GM19397 (cell line): ENCODE measurements around the gene KCNK2.

ENCODE experiments used
- ATAC-seq: cut with Tn5 transposase; IDR thresholded peaks from one replicate; pipeline ENCODE4 v1.9.1; 2021; ENCODE audit warnings: mild to moderate bottlenecking, moderate library complexity; ENCODE audit not compliant: unreplicated experiment

KCNK2 gene, protein sequence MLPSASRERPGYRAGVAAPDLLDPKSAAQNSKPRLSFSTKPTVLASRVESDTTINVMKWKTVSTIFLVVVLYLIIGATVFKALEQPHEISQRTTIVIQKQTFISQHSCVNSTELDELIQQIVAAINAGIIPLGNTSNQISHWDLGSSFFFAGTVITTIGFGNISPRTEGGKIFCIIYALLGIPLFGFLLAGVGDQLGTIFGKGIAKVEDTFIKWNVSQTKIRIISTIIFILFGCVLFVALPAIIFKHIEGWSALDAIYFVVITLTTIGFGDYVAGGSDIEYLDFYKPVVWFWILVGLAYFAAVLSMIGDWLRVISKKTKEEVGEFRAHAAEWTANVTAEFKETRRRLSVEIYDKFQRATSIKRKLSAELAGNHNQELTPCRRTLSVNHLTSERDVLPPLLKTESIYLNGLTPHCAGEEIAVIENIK

DNA sequence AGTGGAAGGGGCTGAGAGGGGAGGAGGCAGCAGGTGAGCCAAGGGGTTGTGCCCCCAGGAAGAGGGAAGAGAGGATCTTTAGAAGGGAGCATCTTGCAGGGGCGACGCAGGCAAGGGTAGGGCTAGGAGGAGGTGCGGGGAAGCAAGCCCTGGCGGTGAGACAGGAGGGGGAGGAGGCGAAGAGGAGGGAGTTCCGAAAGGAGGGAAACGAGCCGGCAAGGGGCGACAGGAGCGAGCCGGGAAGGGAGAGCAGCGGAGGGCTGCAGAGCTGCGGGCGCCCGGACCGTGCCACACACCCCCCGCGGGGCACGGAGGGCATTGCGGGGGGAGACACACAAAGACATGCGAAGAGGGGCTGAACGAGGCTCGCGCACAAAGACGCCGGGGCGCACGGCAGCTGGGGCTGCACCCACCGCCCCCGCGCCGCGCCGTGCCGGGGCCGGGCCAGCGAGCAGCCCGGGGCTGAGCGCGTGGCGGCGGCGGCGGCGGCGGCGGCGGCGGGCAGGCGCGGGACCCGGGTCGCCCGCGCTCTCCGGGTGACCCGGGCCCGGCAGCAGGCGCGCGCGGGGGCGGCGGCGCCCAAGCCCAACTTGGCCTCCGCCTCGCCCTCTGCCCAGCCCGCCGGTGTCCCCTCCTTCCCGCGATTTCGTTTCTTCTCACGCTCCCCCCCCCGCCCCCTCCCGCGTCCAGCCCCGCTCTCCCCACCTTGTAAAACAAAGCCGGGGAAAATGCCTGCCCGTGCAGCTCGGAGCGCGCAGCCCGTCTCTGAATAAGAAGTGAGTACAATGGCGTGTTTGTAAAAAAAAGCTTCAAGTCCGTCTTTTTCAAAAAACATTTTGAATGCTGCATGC, at the start of gene KCNK2:
Gene KCNK2 (plus strand): TSS at position 206 of the 851 bp plus-strand sequence. CDS start 649 bp downstream, outside the sequence.
- ATAC-seq, result no peak

DNA sequence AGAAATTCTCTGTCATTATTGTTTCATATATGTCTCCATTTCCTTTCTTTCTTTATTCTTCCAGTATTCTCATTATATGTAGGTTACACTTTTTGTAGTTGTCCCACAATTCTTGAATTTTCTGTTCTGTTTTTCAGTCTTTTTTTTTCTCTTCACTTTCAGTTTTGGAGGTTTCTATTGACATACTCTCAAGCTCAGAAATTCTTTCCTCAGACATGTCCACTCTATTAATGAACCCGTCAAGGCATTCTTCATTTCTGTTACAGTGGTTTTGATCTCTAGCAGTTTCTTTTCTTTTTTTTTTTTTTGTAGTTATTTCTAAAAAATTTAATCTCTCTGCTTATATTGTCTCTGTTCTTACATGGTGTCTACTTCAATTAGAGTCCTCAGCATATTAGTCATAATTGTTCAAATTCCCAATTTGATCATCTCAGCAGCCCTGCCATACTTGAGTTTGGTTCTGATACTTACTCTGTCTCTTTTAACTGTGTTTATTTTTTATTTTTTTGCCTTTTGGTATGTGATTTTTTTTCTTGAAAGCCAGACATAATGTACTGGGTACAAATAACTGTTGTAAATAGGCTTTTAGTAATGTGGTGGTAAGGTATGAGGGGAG, 49.5 kb upstream of the KCNK2 start:
- ATAC-seq, result no peak

DNA sequence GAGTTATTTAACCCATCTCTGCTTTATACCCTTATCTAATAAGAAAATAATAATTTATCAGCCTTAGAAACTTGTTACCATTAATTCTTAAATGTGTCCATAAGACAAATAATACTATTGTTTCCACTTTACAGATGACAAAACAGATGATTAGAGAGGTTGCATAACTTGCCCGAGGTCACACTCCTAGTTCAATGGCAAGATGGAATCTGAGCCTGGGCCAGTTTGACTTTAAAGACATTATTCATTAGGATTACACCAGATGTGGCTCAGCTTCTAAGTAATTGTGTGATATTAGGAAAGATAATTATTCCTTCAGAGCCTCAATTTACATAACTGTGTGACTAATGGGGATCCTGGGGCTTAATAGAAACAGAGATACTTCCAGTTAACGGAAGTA, 42.3 kb upstream of the KCNK2 start:
- no peak for ATAC-seq

DNA sequence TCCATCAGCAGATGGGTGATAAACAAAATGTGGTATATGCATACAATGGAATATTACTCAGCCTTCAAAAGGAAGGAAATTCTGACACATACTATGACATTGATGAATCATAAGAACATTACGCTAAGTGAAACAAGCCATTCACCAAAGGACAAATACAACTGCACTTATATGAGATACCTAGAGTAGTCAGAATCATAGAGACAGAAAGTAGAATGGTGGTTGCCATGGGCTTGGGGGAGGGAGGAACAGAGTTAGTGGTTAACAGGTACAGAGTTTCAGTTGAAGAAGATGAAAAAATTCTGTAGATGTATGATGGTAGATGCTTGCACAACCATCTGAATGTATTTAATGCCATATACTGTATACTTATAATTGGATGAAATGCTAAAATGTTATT, 39.1 kb upstream of the KCNK2 start:
- no peak for ATAC-seq

DNA sequence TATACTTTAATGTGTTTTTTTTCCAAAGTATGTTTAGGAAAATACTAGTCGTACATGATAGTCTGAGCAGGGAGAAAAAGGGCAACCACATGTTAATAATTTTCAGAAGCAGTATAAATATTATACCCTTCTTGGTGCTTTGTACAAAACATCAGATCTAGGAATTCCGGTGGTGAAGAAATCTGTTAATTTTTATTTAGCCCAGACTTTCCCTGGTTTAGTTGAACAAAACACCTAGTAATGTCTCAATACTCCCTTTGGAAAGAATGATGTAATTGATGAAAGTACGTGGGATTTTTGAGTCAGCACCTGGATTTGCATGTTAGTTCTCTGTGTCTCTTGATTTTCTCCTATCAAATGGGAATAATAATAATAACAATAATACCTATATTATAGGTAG, 38.4 kb upstream of the KCNK2 start:
- no peak for ATAC-seq

DNA sequence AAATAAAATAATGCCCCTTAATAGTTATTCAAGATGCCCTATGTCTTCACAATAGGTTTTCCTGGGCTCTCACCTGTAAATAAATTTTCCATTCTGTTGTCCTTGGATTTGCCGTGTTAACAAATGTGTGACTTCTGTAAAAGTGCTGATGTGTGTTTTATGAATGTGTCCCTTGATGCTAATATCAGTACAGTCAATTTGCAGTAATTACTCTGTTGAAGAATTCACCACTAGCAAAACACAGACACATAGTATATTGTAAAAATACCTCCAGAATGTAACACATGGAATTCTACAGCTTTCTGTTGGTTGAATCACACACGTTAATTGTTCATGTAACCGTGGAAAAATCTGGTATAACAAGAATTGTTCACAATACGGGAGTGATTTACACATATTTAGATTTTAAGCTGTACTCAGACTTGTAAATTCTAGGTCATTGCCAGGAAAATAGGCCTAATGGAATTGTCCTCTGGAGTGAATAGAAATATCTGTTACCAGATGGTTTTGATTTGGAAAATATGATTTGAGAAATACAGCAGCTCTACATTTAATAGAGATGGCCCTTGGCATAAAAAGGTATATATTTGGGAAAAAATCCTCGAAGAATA, 36.7 kb upstream of the KCNK2 start:
- no peak for ATAC-seq

DNA sequence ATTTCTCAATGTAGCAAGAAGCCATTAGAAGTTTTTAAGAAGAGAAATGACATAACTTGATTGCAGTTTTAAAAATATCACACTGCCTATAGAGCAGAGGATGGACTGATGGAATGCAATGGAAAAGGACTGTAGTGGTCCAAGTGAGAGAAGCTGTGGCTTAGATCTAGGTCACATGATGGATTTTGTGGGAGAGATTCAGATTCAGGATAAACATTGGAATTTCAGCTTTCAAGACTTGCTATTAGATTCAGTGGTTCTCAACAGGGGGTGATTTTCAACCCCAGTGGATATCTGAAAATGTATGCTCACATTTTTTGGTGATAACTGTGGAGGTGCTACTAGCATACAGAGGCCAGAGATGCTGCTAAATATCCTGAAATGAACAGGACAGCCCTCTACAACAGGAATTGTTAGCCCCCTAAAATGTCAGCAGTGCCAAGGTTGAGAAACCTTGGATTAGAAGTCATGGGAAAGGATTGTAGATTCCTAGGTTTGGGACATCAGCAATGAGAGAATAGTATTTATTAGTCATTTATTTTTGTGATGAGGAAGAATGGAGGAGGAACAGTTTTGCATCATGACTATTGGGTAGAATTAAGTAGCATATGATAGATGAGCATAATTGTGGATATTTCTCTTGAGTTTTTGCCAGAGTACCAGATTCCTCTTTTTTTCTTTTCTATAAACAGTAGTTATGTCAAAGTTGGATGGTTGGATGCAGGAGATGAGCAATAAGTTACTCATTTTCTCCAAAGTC, 30.1 kb upstream of the KCNK2 start:
- no peak for ATAC-seq

DNA sequence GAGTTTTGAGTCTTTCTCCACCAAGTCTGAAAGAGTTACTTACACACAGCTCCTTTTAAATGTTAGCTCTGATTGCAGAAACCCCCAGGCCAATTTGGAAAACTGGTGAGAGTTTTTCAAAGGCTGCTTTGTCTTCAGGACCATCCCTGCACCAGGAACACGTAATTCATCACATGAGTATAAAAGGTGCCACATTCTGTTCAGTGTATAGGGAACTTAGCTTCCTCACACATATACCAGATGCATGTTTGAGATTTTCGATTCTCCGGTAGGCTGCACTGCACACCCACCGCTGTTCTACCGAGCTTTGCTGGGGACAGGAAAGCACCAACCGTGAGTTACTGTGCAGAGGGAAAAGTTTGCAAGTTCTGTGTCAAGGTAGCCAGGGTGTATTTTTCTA, 28.3 kb upstream of the KCNK2 start:
- no peak for ATAC-seq

DNA sequence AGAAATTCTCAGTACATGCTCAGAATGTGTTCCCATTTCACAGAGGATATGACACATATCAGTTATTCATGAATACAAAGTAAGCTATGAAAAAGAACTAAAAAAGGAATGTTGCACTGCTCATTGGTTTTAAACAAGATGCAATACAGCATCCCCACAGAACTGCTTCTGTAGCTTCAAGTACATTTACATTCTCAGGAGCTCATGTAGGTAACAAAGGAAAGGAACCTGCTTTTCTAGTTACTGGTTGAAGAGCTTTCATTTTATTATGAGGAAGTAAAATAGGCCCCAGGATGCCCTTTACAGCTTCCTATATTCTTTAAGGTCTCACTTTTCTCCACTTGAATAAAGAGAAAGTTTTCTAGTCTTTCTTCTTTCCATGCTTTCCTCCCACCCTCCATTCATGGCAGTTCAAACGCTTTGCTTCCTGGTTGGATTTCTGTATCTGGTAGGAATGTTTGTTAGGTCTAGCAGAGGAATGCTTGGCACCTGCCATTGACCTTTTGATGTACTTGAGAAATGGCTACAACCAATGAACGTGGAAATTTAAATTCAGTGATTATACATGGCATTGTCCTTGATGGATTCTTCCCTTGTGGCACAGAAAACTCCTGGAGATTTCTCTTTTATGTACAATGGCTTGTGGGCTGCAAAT, 27.1 kb upstream of the KCNK2 start:
- ATAC-seq, result no peak

DNA sequence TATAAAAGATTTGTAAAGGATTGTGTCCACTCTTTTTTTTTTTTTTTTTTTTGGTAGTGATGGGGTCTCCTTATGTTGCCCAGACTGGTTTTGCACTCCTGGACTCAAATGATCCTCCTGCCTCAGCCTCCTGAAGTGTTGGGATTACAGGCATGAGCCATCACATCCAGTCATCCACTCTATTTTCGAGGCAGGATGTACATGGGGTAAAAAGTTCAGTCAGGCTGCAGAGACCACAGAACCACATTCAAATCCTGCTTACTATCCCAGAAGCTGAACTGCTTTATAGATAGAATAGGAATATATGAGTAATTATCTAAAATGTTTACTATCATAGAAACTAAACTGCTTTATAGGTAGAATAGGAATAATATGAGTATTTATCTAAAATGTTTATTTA, 26.0 kb upstream of the KCNK2 start:
- no peak for ATAC-seq

DNA sequence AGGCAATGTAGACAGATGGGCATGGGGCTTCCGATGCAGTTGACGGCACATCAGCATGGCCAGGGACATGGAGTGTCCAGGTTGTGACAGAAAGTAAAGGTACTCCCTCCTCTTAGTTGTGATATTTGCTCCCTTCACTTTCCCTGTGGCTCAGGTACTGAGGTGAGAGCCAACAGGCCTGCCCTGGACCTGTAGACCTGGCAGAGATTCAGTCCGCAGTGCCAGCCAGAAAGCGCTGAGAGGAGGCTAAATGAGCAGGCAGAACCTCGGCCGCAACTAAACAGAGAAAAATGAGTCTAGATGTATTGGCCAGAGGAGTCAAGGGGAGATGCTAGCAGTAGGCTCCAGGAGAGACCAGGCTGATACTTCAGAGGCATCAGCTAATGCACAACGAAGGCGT, 22.6 kb upstream of the KCNK2 start:
- no peak for ATAC-seq

DNA sequence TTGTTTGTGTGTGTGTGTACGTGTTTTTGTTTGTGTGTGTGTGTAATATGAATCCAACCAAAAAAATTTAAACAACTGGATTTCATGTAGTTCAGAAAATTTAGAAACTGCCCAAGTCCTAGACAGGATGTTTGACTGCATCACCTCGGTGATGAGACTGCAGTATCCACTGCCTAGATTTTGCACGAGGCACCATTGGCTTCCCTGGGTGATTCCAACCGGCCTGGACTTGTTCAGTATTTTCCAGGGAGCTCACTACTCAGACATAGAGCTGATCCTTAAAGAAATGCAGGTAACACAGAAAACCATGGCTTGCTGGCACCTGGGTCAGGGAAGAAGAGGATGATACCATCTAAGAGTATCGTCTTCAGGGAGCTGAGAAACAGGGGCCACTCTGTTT, 18.2 kb upstream of the KCNK2 start:
- ATAC-seq, result no peak

DNA sequence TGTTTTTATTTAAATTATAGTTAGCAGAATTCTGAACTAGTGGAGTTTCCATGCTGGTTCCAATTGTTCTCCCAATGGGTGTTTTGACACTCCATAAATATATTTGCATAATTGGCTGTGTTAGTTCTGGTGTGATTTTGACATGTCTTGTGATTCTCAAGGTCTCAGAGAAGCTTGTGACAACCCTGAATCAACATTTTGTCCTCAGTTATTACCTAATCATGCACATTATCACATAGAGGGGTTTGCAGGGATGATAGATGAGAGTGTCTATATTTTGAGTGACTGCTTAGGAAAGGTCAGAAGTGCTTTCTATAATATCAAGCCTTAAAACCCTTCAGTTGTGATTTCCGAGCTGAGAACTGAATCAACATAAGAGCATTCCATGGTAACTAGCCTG, 11.5 kb upstream of the KCNK2 start:
- ATAC-seq, result no peak

DNA sequence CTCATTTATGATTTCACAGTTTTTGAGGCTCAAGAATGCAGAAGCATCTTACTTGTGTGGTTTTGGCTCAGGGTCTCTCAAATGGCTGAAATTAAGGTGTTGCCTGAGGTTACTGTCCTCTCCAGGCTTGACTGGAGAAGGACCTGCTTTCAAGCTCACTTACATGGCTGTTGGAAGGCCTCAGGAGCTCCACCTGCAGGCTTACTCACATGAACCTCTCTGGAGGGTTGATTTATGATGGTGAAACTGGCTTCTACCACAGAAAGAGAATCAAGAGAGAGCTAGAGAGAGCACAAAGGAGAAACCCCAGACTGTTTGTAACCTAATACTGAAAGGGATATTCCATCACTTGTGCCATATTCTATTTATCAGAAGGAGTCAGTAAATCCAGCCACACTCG, 6.2 kb upstream of the KCNK2 start:
- ATAC-seq, result peak; percentile 60

DNA sequence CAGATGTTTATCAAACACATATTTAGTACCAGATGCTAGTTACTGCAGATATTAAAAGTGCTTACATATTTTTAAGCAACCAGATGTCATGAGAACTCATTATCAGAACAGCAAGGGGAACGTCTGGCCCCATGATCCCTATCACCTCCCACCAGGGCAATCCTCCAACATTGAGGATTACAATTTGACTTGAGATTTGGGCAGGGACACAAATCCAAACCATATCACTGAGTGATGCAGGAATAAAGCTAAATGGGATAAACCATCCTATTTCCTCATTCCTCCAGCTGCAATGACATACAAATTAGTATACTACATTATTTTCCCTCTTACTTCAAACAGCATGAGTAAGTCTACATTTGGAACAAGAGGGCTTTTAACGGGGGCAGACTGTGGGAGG, 3.1 kb upstream of the KCNK2 start:
- no peak for ATAC-seq

DNA sequence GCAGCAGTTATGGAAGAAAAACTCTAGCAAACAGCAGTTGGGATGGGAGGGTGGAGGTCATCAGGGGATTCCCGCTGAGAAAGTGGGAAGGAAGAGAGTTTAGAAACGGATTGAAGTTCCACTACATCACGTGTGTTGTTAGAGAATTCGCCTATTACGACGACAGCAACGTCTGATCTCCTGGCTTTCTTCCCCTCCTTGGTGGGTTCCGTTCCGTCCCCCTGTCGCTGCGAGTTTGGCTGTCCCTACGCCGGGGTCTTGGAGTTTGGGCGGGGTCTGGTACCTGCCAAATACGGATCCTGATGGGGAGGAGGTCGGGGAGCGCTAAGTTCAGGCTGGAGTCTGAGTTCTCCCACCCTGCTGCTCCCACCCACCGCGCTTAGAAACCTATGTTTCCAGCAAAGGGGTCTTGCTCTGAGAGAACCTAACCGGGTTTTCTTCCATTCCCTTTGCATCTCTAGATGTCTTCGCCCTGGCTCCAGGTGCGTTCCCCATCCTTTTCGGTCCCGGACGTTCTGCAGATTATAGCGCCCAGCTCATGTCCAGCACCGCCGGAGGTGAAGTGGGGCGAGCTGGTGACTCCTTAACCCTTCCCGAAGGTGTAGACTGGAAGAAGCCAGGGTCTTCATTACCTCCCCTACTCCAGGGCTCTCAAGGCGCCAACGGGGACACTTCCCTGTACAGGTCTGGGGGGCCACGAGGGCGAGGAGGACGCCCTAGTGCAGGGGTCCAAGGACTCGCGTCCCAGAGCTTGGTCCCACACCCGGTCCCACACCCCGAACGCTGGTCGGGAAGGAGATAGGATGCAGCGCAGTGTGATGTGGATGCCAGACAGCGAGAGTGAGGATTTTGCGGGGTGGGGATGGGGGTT, 641 bp upstream of the KCNK2 start:
- no peak for ATAC-seq

DNA sequence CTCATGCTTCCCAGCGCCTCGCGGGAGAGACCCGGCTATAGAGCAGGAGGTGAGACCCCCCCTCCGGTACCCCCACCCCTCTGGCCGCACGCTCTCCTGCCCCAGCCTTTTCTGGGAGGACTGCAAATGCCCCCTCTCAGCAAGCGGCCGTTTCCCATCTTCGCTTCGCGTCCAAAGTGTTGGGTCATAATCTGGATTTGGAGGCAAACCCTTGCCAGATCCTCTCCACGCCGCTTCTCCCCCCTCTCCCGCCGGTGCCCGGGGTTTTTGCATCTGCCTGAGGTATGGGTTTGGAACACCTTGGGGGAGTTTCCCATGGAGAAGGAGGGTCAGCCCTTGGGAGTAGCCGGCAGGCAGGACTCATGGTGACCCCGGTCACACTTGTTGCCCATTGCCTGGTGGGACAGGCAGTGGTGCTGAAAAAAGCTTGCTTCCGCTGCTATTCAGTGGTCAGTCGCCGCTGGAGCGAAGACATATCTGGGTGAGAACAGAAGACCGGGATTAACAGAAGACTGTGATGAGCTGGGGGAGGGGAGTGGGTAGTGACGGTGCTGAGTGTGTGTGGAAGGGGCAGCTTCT, 935 bp downstream of the KCNK2 start:
- ATAC-seq, result no peak

DNA sequence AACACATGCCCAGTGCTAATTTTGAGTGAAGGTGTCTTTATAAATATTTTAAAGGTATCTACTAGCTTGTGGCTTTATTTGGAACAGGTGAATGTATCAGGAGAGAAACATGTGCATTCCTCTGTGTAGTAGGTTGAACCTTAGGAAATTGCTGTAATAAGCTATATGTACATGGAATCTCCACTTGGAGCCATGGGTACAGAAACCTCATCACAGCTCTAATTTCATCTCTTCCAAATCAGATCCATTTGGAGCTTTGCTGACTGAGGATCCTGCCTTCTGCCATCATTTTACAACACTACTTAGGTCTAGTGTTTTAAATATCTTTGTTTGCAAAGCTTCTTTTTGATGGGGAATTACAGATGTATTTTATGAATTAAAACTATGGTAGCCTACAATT, 2.1 kb downstream of the KCNK2 start:
- no peak for ATAC-seq

DNA sequence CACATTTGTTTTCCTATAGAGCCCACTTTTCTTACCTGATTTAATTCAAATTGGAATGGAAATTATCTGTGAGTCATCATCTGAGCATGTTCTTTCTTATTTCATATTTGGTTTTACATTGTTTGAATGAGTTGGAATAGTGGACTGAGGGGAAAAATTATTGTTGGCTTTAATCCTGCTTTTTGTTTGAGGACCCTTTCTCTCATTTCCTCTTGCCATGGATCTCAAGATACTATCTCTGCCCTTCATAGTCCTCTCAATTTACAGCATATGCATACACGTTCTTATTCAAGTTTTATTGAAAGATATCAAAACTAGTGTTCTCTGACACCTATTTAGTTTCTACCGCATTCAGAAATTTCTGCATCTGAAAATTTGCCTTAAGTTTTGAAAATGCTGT, 5.1 kb downstream of the KCNK2 start:
- ATAC-seq, result no peak
